ENCODE data around the gene OSR1.

Gene OSR1

DNA sequence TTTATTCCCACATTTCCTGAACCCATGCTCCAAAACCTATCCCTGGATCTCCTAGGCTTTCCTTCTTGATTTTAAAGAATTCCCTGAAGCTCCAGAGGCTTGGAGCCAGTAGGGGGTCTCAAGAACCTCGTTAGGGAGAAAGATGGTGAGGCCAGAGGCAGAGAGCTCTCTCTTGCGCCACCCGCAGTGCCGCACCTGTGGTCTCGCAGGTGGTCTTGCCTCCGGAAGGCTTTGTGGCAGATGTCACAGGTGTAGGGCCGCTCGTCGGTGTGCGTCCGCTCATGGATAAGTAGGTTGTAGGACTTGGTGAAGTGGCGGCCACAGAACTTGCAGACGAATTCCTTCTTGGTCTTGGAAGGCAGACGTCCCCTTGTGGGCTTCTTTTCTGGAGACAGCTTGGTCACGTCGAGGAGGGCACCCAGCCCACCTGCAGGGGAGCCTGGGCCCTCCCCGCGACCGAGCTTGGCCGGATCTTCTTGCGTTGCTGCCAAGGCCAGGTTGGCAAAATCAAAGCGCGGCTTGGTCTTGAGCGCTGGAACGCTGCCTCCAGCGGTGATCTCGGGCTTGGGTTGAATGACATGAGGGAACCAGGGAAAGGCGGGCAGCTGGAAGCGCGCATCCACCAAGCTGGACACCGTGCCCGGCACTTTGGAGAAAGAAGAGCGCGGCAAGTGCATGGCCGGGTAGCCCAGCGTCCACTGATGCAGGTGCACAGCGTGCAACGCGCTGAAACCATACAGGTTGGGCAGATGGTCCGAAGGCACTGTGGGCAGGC lies 5.3 kb downstream of the OSR1 start:
- no peaks in the 10 kb centered on the region for H3K27me3 ChIP-seq (ENCODE audit: insufficient read depth, poor library complexity, severe bottlenecking)
- no peak overlapping the region for H3K4me3 ChIP-seq (ENCODE audit: severe bottlenecking)
- ATAC-seq (ENCODE audit: low read depth) (no peak), DNase-seq (ENCODE audit: low spot score) (no peak)
- TF ChIP-seq, protein P1, sequence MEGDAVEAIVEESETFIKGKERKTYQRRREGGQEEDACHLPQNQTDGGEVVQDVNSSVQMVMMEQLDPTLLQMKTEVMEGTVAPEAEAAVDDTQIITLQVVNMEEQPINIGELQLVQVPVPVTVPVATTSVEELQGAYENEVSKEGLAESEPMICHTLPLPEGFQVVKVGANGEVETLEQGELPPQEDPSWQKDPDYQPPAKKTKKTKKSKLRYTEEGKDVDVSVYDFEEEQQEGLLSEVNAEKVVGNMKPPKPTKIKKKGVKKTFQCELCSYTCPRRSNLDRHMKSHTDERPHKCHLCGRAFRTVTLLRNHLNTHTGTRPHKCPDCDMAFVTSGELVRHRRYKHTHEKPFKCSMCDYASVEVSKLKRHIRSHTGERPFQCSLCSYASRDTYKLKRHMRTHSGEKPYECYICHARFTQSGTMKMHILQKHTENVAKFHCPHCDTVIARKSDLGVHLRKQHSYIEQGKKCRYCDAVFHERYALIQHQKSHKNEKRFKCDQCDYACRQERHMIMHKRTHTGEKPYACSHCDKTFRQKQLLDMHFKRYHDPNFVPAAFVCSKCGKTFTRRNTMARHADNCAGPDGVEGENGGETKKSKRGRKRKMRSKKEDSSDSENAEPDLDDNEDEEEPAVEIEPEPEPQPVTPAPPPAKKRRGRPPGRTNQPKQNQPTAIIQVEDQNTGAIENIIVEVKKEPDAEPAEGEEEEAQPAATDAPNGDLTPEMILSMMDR (IDR thresholded peaks at IDR 0.05; ENCODE audit: poor library complexity, severe bottlenecking) = no peak
- H3K27ac ChIP-seq (ENCODE audit: poor library complexity, severe bottlenecking) = no peak overlapping the region
- H3K4me1 ChIP-seq (ENCODE audit: insufficient read depth, poor library complexity, severe bottlenecking) = no peaks in the 10 kb centered on the region
- no peaks in the 10 kb centered on the region for H3K9me3 ChIP-seq (ENCODE audit: severe bottlenecking)
- peaks cover 4% of the 10 kb centered on the region; the same call in 1 of the 2 replicates for H3K36me3 ChIP-seq (ENCODE audit: low read depth)

DNA sequence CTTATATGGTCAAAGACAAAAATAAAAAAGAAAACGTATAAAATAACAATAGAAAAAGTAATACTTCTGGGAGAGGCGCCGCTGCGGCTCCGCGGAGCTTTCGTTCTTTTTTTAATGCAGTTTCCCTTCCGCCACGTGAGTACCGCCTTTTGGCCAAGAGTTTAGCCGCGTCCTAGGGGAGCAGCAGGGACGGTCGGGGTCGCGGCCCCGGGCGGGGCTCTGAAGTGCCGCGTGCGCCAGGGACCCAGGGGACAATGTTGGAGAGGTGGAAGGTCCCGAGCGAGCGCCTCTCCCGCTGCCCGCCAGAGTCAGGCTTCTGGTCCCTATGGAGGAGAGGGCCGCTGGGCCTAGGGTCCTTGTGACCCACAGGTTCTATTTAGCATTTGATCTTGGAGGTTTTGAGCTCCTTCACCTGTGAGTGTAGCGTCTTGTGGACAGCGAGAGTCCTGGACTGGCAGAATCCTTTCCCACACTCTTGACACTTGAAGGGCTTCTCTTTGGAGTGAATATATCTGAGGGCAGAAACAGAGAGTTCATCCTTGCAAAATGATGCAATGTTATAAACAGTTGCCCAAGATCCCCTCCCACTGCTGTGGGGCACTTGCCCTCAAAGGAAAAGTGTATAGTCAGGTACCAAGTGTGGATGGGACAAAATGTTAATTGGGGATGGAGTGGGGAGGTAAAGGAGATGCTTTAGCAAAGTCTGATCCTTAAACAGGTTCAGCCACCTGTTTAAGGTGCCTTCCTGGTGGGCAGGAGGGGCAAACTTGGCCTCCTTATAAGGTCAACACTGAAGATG lies 6.3 kb downstream of the OSR1 start:
- H3K4me1 ChIP-seq (ENCODE audit: insufficient read depth, poor library complexity, severe bottlenecking) = peaks cover under 1% of the 10 kb centered on the region
- ATAC-seq (ENCODE audit: low read depth) (no peak), DNase-seq (ENCODE audit: low spot score) (no peak)
- TF ChIP-seq, protein P1 (IDR thresholded peaks at IDR 0.05; ENCODE audit: poor library complexity, severe bottlenecking) = no peak
- H3K27ac ChIP-seq (ENCODE audit: poor library complexity, severe bottlenecking) = no peak overlapping the region
- no peaks in the 10 kb centered on the region for H3K27me3 ChIP-seq (ENCODE audit: insufficient read depth, poor library complexity, severe bottlenecking)
- no peaks in the 10 kb centered on the region for H3K9me3 ChIP-seq (ENCODE audit: severe bottlenecking)
- H3K36me3 ChIP-seq (ENCODE audit: low read depth) = peaks cover 4% of the 10 kb centered on the region; the same call in 1 of the 2 replicates
- no peak overlapping the region for H3K4me3 ChIP-seq (ENCODE audit: severe bottlenecking)

DNA sequence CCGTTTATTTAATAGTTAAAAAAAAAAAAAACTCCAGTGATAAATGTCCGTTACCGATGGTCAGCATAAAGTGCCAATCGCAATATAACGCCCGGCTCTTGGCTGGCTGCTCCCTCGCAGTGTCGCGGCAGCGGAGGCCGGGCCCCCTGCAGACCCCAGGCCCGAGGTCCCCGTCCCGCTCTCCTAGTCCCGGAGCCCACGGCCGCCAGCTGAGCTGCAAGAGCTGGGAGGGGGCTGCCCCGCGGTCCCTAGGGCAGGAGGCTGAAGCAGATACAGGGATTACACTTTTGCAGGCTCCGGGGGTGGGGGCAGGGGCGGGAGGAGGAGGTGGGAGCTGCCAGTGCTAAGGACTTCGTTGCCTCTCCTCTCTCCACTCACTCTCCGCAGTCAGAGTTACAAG lies 6.9 kb downstream of the OSR1 start:
- Histone ChIP-seq H3K27ac (ENCODE audit: poor library complexity, severe bottlenecking) (no peak overlapping the region), H3K9me3 (ENCODE audit: severe bottlenecking) (no peaks in the 10 kb centered on the region), H3K27me3 (ENCODE audit: insufficient read depth, poor library complexity, severe bottlenecking) (no peaks in the 10 kb centered on the region), H3K36me3 (ENCODE audit: low read depth) (peaks cover 4% of the 10 kb centered on the region; the same call in 1 of the 2 replicates), H3K4me3 (ENCODE audit: severe bottlenecking) (no peak overlapping the region), H3K4me1 (ENCODE audit: insufficient read depth, poor library complexity, severe bottlenecking) (peaks cover 6% of the 10 kb centered on the region)
- ATAC-seq (ENCODE audit: low read depth) (no peak), DNase-seq (ENCODE audit: low spot score) (no peak)
- TF ChIP-seq, protein P1 (IDR thresholded peaks at IDR 0.05; ENCODE audit: poor library complexity, severe bottlenecking) = no peak

DNA sequence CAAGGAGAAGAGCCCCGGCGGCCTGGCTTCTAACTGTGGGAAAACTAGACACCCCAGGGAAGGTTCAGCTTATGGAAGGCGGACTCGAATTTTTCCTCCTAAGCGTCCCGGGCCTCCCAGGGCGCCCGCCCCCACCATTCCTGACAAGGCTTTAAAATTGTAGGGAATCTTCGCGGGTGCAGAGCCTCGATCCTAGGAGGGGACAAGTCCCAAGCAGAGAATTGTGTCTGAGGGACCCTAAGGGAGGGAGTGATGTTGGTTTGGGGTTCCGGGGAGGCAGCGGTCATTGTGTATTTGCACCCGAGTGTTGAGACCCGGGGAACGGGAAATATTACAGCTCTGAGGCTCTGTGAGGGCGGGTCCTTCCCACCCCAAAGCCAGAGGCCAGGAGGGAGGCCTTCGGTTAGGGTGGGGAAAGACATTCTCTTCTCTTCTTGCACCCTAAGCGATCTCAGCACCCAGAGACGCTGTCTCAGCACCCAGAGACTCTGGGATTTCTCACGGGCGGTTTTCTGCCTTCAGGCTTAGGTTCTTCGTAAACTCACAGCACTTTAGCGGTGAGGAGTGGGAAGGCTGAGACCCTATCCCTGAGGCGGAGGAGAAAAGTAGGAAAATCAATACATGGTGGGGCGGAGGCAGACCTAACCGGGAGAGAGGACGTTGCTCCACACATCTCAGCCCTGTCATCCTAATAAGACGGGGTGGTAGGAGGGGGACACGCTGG lies 7.6 kb downstream of the OSR1 start:
- ATAC-seq (ENCODE audit: low read depth) (no peak), DNase-seq (ENCODE audit: low spot score) (no peak)
- peaks cover 4% of the 10 kb centered on the region; the same call in 1 of the 2 replicates for H3K36me3 ChIP-seq (ENCODE audit: low read depth)
- no peaks in the 10 kb centered on the region for H3K27me3 ChIP-seq (ENCODE audit: insufficient read depth, poor library complexity, severe bottlenecking)
- H3K27ac ChIP-seq (ENCODE audit: poor library complexity, severe bottlenecking) = no peak overlapping the region
- no peak overlapping the region for H3K4me3 ChIP-seq (ENCODE audit: severe bottlenecking)
- H3K4me1 ChIP-seq (ENCODE audit: insufficient read depth, poor library complexity, severe bottlenecking) = peaks cover 6% of the 10 kb centered on the region
- no peaks in the 10 kb centered on the region for H3K9me3 ChIP-seq (ENCODE audit: severe bottlenecking)
- TF ChIP-seq, protein P1 (IDR thresholded peaks at IDR 0.05; ENCODE audit: poor library complexity, severe bottlenecking) = no peak
